NT2/D1 (cell line): ENCODE results near the gene CORO2A.

Source experiments
- DNase-seq: peaks from one replicate; pipeline ENCODE4 v3.0.0-alpha.2; 2011; ENCODE audit warnings: low read depth, low spot score
- H3K27me3 ChIP-seq: 2 replicates; pipeline ENCODE4 v1.6.0; 2011; ENCODE audit warnings: mild to moderate bottlenecking; ENCODE audit not compliant: insufficient read length, insufficient read depth
- H3K36me3 ChIP-seq: 2 replicates; pipeline ENCODE4 v1.6.1; 2011; ENCODE audit warnings: mild to moderate bottlenecking, low read length, mixed read lengths; ENCODE audit not compliant: insufficient read depth, insufficient read length
- H3K4me1 ChIP-seq: 2 replicates; pipeline ENCODE4 v1.5.1; 2011; ENCODE audit not compliant: insufficient read depth, insufficient read length
- H3K4me3 ChIP-seq: 2 replicates; pipeline ENCODE4 v1.5.1; 2011; ENCODE audit warnings: low read depth; ENCODE audit not compliant: insufficient read length
- H3K9ac ChIP-seq: 2 replicates; pipeline ENCODE4 v1.6.0; 2011; ENCODE audit warnings: low read depth; ENCODE audit not compliant: insufficient read length
- H3K9me3 ChIP-seq: 2 replicates; pipeline ENCODE4 v1.5.1; 2011; ENCODE audit warnings: mild to moderate bottlenecking, low read length; ENCODE audit not compliant: insufficient read depth
- SUZ12 ChIP-seq: IDR thresholded peaks from 2 replicates; pipeline ENCODE4 v1.6.1; 2011; ENCODE audit not compliant: insufficient read length, insufficient read depth; ENCODE audit errors: extremely low read depth
- YY1 ChIP-seq: IDR thresholded peaks from 2 replicates; pipeline ENCODE4 v1.6.1; 2011; ENCODE audit not compliant: insufficient read length, insufficient read depth
- ZNF274 ChIP-seq: IDR thresholded peaks from 2 replicates; pipeline ENCODE4 v1.6.1; 2011; ENCODE audit warnings: mild to moderate bottlenecking, low read depth, low read length

CORO2A gene

DNA sequence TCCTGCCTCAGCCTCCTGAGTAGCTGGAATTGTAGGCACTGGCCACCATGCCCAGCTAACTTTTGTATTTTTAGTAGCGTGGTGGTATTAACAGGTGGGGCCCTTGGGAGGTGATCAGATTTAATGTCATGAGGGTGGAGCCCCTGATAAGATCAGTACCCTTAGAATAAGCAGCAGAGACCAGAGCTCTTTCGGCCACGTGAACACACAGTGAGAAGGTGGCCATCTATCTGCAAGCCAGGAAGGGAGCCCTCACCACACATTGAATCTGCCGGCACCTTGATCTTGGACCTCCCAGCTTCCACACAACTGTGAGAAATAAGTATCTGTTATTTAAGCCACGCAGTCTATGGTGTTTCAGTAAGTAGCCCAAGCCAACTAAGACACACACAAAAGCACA is 40.5 kb upstream of the CORO2A start:
- TF ChIP-seq ZNF274 (no peak), SUZ12 (no peak), YY1 (no peak)
- no peak for DNase-seq
- Histone ChIP-seq H3K27me3 (no peaks in the 10 kb centered on the region), H3K4me1 (peaks cover 2% of the 10 kb centered on the region), H3K36me3 (peaks cover 42% of the 10 kb centered on the region), H3K9me3 (no peaks in the 10 kb centered on the region), H3K9ac (no peak overlapping the region), H3K4me3 (no peak overlapping the region)

DNA sequence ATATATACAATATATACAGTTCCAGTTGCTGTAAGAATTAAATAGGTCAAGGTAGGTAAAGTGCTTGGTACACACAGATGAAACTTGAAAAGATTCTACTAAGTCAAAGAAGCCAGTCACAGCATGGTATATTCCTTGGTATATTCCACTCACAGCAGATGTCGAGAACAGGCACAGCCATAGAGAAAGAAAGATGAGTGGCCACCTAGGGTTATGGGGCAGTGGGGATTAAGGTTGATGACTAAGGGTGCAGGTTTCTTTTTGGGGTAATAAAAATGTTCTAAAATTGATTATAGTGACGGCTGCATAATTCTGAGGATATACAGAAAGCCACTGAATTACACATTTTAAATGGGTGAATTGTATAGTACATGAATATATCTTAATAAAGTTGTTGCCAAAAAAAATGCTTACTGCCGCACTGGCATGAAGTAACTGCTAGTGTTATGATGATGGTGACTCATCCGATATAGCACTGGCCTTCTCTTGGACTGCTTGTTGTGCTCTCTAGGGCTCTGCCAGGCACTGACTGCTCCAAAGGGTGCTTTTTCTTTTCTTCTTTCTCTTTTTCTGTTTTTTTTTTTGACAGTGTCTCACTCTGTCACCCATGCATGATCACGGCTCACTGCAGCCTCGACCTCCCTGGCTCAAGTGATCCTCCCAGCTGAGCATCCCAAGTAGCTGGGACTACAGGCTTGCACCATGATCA is 39.5 kb upstream of the CORO2A start:
- peaks cover 2% of the 10 kb centered on the region for H3K4me1 ChIP-seq
- H3K27me3 ChIP-seq, result no peaks in the 10 kb centered on the region
- DNase-seq, result no peak
- no peaks in the 10 kb centered on the region for H3K9me3 ChIP-seq
- TF ChIP-seq SUZ12, result no peak
- H3K9ac ChIP-seq, result no peak overlapping the region
- no peak overlapping the region for H3K4me3 ChIP-seq
- peaks cover 45% of the 10 kb centered on the region for H3K36me3 ChIP-seq

DNA sequence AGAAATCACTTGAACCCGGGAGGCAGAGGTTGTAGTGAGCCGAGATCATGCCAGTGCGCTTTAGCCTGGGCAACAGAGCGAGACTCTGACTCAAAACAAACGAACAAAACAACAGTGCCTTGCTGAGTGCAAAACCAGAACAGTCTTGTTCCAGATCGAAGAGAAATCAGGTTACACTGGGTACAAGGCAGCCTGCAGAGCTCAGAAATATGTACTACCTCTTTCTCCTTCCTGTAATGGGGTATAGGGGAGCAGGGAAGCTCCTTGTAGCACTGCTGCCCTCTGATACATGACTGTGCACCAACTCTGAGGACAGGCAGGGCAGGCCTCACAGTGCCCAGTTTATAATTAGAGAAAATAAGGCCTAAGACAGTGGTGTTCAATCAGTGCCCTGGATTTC is 38.4 kb upstream of the CORO2A start:
- Histone ChIP-seq H3K36me3 (peaks cover 50% of the 10 kb centered on the region), H3K9ac (no peak overlapping the region), H3K4me1 (peaks cover 2% of the 10 kb centered on the region), H3K9me3 (no peaks in the 10 kb centered on the region), H3K27me3 (no peaks in the 10 kb centered on the region), H3K4me3 (no peak overlapping the region)
- no peak for DNase-seq
- TF ChIP-seq SUZ12 (no peak), YY1 (no peak)

DNA sequence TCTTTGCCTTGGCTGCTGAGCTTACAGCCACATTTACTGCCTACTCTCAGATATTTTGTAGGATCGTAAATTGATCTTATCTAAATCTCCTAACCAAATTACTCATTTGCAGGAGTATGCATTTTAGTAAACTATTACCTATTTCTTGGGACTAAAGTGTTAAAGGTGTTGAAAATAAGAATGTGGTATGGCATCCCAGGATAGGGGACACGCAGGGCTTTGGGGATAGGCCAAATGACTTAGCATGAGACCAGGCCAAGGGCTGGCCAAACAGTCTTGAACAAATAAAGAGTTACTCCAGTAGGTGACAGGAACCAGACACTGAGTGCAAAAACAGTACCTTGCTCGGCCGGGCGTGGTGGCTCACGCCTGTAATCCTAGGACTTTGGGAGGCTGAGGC is 37.9 kb upstream of the CORO2A start:
- no peaks in the 10 kb centered on the region for H3K27me3 ChIP-seq
- H3K4me1 ChIP-seq, result peaks cover 2% of the 10 kb centered on the region
- H3K36me3 ChIP-seq, result peaks cover 55% of the 10 kb centered on the region
- H3K9ac ChIP-seq, result no peak overlapping the region
- no peak for DNase-seq
- TF ChIP-seq YY1 (no peak), SUZ12 (no peak), ZNF274 (no peak)
- H3K9me3 ChIP-seq, result no peaks in the 10 kb centered on the region
- H3K4me3 ChIP-seq, result no peak overlapping the region

DNA sequence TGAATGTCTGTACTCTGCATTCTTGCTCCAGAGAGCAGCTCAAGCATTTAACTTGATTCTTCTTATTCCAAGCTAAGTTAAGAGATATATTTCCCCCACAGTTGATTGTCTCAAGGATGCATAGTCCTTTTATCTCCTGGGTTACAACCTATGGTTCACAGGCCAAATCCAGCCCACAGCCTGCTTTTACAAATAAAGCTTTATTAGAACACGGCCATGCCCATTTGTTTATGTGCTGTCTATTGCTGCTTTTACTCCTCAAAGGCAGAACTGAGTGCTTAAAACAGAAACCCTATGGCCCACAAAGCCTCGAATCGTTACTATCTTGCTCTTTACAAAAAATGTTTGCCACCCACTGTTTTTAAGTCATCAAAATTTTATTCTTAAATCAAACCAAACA is 37.2 kb upstream of the CORO2A start:
- no peak for TF ChIP-seq YY1
- no peak for TF ChIP-seq SUZ12
- TF ChIP-seq ZNF274, result no peak

DNA sequence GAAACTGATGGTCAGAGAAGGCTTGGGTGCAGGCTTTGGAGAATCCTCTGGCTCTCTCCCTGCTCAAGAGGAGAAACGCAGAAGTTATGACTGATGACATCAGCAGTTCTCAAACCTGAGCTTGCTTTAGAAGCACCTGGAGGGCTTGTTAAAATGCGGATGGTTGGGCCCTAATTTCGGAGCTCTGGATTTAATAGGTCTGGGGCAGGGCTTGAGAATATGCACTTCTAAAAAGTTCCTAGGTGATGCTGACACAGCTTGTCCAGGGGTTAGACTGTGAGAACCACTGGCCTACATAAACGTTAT is 36.6 kb upstream of the CORO2A start:
- no peak for TF ChIP-seq YY1
- no peak for TF ChIP-seq ZNF274
- no peak for TF ChIP-seq SUZ12
- Histone ChIP-seq H3K9ac (no peak overlapping the region), H3K4me3 (no peak overlapping the region), H3K9me3 (no peaks in the 10 kb centered on the region), H3K4me1 (peaks cover 2% of the 10 kb centered on the region), H3K27me3 (no peaks in the 10 kb centered on the region), H3K36me3 (peaks cover 58% of the 10 kb centered on the region)
- DNase-seq, result no peak

More for the DNA sequence above, 37.2 kb upstream of the CORO2A start:
- Histone ChIP-seq H3K9ac (no peak overlapping the region), H3K27me3 (no peaks in the 10 kb centered on the region), H3K36me3 (peaks cover 61% of the 10 kb centered on the region), H3K9me3 (no peaks in the 10 kb centered on the region), H3K4me3 (no peak overlapping the region), H3K4me1 (peaks cover 2% of the 10 kb centered on the region)
- DNase-seq, result no peak

DNA sequence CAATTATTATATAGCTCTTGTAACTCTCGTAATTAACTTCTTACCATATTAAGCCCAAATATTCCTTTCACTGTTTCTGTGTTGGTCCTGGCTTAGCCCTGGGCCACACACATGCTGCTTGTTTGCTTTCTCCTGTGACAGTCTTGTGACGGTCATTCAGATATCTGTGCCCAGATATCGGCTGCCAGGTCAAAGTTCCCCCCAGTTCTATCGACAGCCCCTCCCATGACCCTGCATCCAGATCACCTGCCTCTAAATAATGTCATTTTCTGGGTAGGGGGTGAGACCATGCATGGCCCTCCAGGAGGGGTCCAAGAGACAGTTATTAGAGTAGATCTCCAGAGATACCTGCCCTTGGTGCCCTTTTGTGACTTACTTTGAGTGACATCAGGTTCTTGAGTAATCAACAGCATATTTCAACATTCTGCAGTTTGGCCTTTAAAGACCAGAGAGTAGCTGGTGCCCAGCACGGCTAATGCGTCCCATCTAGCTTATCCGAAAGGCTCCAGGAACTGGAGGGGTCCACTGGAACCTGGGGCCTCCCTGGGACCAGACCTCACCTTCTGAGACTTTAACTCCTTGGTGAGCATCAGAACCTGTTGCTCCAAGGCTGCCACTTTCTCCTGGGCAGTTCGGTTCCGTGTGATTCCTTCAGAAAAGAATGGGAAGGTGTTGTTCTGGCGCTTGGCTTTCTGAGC is 36.1 kb upstream of the CORO2A start:
- H3K9me3 ChIP-seq, result no peaks in the 10 kb centered on the region
- TF ChIP-seq ZNF274 (no peak), SUZ12 (no peak), YY1 (no peak)
- H3K27me3 ChIP-seq, result no peaks in the 10 kb centered on the region

DNA sequence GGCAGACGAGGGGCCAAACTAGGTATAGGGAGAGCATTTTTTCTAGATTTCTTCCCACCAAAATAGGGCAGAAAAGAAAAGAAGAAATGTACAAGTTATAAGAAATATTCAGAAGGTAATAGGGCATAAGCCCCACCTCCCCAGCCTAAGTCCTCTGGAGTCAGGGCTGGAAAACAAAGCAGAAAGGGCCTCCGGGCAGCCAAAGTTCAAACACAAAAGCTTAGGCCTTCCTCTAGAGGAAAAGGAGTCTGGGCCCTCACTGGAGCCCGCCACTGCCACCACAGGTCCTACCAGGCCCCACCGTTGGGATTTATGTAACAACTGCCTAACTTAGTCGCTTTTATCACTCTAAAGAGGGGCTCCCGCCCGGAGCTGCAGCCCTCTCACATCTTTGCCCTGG is 35.4 kb upstream of the CORO2A start:
- H3K4me3 ChIP-seq, result no peak overlapping the region
- TF ChIP-seq ZNF274, result no peak
- no peak for TF ChIP-seq YY1
- TF ChIP-seq SUZ12, result no peak
- H3K9me3 ChIP-seq, result no peaks in the 10 kb centered on the region
- peaks cover 46% of the 10 kb centered on the region for H3K36me3 ChIP-seq
- H3K4me1 ChIP-seq, result peaks cover 5% of the 10 kb centered on the region
- H3K9ac ChIP-seq, result no peak overlapping the region
- no peak for DNase-seq
- no peaks in the 10 kb centered on the region for H3K27me3 ChIP-seq

More for the DNA sequence above, 36.1 kb upstream of the CORO2A start:
- DNase-seq, result no peak
- H3K36me3 ChIP-seq, result peaks cover 53% of the 10 kb centered on the region
- H3K4me1 ChIP-seq, result peaks cover 2% of the 10 kb centered on the region
- H3K4me3 ChIP-seq, result no peak overlapping the region
- no peak overlapping the region for H3K9ac ChIP-seq
